ENCODE measurements around the gene RALGDS.
A peak's percentile ranks its signal among the peaks of the same experiment; 100 is the strongest.
"Not testable (repeated sequence)": the region's sequence is repeated elsewhere in the genome, so short reads cannot be mapped to it uniquely, and the experiment has no call there.

RALGDS gene

DNA sequence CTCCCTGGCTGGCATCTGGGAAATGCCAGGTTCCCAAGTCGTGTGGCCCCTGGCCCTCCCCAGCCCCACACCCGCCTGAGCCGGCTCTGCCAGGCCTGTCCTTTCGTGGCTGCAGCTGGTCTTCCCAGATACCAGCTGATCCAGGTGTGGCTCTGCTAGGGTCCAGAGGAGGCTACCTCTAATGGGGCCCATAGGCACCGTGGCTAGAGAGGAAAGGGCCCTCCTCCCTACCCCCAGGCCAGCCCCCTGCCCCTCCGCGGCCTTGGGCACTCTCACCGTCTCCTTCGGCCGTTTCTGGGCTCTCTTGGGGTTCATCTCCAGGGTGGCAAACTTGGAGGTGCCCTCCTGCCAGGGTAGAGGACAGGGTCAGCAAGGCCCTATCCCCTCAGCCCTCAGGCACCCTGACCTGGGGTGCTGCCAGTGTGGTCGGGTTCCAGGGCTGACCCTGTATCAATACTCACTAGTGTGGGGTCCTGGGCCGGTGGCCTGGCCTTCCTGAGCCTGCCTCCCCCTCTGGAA is 17.0 kb downstream of the RALGDS start:
- no peak for DNase-seq

DNA sequence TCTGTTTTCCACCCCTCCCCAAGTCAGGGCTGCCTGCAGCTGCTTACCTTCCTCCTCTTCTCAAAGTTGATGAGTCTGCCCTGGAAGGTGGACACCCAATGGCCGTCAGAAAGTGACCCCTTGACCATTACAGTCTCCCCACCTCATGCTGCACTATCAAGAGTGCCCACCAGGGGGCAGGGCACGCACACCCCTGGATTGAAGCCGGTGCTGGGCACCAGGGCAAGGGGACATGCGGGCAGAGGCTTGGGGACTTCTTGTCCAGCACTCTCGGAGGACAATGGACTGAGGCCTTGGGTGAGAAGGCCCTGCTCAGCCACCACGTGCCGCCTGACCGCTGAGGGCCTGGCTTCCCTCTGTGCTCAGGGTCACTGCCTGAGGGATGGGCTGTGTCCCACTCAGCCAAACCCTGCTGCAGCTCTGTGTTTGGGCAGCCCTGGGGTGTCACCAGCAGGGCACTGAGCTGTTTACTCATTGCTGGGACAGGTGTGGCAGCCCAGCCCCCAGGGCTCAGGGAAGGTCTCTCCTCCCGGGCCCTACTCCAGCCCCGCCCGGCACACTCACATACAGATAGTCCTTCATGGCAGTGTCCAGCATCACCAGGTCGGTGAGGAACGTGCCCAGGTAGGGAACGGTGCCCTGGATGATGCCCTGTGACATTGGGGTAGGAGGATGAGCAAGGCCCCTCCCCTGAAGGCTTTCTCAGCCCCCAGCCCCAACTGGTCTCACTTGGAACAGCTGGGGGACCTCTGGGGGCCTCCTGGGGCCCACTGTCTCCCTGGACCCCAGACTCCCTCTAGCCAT is 17.7 kb downstream of the RALGDS start:
- DNase-seq: peak; percentile 27

DNA sequence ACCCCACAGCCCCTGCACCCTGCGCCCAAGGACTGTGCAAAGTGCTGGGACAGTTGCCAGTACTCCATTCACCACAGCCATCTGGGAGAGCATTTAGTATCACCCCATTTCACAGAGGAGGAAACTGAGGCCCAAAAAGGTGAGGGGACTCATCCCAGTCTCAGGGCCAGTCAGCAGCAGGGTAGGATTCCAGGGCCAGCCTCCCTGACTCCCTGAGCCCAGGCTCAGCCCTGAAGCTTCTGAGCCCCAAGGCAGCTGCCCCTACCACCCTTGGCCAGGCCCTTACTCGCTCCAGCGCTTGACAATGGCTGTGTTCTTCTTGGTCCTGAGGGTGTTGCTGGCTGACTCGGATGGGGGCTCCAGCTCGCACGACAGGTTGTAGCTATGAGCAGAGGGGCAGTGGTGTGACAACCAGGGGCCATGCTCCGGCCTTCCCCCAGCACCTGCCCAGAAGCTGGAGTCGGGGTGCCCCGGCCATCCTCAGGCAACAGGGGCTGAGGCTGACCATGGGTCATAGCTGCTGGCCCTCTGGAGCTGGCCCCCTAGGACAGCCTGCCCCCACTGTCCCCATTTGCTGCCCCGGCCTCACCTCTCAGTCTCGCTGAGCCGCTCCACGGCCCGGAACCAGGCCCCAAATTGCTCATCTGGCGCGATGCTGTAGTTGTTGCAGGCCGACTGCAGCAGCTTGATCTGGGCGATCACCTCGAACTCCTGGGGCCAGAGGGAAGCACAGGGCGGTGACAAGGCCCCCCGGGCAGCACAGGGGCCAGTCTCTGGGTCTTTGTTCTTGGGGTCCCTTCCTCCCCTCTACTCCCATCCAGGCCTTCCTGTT is 18.6 kb downstream of the RALGDS start:
- DNase-seq: no peak

DNA sequence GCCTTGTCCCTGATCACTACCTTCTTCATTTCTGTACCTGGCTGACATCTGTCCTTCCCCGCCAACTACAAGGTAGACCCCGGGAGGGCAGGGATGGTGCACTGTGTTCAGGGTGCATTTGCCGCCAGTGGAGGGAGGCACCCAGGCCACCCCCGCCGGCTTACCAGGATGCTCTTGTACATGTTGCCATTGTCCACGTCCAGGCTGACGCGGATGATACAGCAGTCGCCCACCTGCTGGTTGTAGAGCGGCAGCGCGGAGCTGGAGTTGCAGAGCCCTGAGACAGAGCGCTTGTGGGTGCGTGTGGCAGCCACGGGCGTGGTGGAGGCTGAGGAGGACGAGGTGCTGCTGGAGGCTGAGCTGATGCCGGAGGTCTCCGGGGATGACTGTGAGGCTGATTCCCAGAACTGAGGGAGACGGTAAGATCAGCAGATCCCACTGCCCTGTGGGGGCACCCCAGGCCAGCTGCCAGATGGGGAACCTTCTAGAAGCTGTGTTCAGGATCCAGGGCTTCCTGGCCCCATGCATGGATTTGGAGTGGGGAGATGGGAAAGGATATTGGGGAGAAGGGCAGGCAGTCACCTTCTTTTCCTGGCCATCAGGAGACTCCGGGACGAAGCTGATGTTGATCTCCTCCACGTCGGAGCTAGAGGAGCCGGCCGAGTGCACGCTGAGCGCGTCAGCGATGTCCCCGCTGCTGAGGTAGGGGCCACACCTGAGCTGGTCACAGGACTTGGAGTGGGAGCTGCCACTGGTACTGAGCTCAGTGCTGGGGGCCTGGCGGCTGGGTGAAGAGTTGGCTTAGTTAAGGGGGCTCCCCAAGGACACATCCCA is 19.5 kb downstream of the RALGDS start:
- DNase-seq: no peak

DNA sequence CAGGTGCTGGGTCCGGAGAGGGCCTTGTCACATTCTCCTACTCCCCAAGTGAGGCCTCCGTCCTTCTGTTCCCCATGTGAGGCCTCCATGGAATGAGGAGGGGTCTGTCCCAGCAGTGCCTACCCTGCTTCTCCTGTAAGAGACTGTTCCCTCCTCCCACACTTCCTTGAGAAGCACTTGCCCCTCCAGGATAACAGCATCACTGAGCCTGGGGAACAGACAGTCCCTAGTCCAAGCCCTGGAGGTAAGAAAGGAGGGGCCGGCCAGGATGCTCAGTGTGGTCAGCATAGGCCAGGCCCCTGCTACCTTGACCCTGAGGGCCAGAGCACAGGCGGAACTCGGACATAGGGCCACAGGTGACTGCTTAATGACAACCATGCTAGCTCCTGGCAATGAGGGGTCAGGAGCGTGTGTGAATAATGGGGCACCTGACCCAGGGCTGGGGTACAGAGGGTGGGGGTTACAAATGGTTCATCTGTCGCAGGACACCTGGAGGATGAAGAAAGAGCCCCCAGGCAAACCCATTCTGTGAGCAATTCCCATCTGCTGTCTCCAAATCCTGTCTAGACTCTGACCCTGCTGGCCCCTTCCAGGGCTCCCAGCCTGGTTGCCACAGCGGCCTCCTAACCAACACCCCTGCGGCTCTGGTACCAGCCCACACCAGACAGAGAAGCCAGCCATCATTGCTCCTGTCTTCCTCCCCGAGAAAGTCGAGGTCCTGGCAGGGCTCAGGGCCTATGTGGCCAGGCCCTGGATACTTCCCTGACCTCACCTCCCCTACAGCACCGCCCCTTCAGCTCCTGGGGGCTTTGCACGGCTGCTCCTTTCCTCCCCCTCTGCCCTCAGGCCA is 20.3 kb downstream of the RALGDS start:
- no peak for DNase-seq

DNA sequence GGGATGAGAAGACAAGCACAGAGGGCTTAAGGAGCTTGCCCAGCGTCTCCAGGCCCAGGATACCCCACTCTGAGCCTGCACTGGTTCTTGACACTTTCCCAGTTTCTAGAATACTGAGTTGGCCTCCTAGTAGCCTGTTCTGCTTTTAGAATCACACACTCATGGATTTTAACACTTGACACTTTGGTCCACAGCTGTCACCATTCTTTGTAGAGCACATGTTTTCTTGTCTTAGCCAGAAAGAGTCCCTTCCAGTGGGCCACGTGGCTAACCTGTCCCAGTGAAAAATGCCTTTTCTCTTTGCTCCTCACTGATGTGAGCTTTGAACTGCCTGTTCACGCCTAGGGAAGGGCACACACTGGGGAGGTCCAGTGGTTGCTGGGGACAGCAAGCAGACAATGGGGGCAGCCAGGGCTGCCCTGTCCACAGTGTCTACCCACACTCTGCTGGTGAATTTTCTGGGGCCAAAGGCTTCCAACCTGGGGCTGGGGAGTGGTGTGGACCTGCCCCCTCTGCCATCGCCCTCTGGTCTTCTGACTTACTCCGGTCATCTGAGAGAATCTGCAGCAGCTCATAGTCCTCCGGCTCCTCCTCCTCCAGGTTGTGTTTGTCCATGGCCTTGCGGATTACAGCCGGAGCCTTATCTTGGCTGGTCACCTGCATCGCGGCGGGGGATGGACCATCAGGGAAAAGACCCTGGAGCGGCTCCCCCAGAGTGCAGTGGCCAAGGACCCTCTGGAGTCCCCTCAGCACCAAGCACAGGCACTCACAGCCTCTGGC is 21.1 kb downstream of the RALGDS start:
- no peak for DNase-seq

DNA sequence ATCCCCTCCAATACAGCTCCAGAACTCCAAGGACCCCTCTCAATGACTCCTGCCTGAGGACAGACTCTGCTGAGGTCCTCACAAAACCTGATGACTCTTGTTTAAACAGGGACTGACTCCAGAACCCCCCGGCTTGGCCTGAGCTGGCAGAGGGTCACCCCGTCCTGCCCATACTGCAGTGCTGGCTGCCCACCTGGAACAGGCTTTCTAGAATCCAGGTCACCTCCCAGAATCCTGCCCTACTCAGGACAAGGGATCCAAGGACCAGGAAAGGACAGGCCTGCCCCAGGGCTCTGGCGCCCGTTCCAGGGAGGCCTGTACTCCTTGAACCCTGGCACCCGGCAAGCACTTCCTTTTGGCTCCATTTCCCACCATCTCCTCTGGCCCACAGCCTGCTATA is 22.2 kb downstream of the RALGDS start:
- no peak for DNase-seq

DNA sequence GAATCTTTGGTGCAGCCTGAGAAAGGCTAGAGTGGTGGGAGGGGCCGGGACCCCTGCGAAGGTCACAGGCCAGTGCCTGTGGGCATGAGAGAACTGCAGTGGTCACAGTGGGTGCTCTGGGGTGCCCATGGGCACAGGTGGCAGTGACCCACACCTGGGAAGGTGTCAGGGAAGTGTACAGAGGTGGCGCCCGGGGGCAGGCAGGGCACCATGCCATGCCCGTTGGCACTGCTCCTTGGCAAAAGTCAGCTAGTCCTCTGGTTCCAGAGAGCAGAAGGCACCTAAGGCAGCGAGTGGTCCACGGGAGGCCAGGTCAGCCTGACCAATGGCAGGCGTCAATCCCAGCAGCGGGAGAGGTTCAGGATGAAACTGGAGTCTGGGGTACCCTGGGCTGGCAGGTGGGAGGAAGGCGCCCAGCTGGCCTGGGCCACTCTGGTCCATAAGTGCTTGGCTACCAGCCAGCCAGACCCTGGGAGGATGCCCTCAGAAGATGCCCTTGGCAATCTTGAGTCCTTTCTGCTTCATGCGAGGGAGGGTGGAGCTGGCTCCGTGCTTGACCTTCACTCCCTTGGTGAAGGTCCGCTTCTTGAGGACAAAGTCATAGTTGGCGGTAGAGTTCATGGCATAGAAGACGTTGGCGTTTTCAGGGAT is 22.8 kb downstream of the RALGDS start:
- no peak for DNase-seq

DNA sequence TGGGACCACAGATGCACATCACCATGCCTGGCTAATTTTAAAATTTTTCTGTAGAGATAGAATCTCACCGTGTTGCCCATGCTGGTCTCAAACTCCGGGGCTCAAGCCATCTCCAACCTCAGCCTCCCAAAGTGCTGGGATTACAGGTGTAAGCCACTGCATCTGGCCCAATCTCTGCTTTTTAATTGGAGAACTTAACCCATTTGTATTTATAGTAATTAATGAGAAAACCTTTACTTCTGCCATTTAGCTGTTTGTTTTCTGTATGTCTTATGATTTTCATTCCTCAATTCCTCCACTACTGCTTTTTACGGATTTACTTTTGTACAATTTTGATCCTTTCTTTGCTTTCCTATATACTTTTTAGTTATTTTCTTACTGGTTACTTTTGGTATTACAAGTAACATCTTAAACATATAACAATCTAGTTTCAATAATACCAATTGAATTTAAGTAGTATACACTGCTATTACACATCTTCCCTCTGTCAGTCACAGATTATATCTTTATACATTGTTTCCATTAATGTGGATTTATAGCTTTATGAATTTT is 26.1 kb downstream of the RALGDS start:
- no peak for DNase-seq

DNA sequence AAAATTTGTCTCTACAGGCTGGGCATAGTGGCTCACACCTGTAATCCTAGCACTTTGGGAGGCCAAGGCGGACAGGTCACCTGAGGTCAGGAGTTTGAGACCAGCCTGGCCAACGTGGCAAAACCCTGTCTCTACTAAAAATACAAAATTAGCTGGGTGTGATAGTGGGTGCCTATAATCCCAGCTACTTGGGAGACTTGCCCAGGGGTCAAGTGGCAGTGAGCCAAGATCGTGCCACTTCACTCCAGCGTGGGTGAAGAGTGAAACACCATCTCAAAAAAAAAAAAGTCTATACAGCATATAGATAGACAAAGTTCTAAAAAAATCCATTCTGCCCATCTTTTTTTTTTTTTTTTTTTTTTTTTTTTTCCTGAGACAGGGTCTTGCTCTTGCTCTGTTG is 26.7 kb downstream of the RALGDS start:
- not testable (repeated sequence) for DNase-seq

DNA sequence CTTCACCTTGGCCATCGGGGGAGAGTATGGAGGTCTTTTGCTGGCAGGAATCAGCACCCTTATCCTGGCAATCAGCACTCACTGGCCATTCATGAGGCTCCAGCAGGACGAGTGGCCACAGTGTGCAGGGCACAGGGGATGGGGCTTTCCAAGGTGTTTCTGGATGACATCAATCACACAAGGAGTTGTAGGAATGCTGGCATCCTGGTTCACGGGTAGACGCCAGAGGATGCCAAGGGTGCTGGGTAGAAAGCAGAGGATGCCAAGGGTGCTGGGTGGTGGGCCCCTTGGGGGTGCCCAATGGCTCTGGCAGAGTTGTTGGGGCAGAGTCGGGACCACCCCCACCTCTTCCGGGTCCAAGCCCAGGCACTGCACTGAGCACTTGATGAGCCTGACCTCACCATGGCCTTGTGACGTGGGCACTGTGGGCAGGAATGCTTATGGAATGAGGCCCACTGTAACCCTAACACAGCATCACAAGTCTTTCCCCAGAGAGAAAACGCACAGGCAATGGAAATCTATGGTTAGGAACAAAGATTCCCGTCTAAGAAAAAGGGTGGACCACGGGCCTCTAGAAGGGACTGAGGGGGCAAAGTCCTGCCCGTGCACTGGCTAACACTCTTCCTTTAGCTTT is 30.2 kb downstream of the RALGDS start:
- no peak for DNase-seq

DNA sequence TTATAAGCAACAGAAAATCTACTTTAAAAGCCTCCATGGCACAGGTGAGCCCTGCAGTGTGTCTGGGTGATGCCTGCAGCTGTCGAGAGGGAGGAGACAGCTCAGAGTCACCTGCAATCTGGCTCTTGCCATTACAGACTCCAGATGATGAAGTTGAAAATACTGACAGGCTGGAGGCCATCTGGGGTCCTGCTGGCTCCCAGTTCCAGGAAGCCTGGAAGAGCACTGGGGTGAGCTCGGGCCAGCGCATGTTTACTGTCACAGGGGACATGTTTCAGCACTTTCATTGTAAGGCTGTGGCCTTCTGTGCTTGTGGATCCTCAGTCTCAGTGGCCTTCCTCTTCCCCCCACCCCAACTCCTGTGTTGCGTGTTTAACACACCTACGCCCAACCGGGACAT is 30.9 kb downstream of the RALGDS start:
- no peak for DNase-seq

DNA sequence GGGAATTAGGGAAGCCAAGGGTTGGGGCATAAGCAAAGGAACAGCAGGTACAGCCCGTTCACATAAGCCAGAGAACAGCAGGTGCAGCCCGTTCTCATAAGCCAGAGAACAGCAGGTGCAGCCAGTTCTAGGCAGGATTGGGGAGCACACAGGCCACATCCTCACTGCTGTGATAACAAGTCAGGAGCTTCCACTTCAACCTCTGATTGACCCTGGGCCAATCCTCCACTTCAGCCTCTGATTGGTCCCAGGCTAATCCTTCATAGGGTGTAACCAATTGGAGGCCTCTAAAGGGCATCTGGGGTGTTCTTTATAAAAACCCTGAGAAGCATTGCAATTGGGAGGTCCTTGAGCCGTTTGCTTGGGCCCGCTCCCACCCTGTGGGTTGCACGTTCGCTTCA is 31.8 kb downstream of the RALGDS start:
- no peak for DNase-seq

DNA sequence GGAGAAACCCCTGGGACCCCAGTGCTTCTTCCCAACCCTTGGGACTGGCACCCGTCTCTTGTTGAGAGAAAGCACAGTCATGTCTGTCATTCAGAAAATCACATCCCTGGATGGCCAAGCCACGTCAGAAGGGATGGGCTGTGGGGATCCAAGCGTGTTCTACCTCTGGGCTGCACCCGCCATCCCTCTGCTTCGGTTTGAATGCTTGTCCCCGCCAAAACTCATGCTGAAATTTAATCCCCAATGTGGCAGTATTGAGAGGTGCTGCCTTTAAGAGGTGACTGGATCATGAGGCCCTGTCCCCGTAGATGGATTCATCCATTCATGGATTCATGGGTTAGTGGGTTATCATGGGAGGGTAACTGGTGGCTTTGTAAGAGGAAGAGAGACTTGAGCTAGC is 32.3 kb downstream of the RALGDS start:
- no peak for DNase-seq

DNA sequence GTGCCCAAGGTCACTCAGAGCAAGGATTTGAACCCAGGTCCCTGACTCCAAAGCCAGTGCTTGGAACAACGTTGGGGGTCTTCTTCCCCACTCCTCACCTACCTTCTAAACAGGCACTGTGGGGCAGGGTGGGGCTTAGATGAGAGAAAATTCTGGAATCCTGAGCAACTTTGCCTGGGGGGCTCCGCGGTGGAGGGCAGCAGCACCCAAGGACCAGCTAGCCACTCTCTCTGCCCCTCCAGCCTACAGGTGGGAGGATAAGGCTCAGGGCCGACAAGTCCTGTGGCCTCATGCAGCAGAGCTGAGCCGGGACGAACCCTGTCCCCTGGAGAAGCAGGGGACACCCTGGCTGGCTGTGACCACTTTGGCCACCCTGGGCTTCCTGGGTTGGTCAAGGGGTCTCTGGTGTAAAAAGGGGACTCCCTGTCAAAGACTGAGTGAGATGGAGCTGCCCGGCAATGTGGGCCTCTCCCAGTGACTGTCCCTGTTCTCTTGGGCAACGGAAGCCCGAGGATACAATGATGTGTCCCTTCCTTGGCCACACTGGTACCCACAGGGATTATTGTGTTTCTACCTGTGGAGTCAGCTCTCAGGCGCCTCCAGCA is 32.8 kb downstream of the RALGDS start:
- no peak for DNase-seq

DNA sequence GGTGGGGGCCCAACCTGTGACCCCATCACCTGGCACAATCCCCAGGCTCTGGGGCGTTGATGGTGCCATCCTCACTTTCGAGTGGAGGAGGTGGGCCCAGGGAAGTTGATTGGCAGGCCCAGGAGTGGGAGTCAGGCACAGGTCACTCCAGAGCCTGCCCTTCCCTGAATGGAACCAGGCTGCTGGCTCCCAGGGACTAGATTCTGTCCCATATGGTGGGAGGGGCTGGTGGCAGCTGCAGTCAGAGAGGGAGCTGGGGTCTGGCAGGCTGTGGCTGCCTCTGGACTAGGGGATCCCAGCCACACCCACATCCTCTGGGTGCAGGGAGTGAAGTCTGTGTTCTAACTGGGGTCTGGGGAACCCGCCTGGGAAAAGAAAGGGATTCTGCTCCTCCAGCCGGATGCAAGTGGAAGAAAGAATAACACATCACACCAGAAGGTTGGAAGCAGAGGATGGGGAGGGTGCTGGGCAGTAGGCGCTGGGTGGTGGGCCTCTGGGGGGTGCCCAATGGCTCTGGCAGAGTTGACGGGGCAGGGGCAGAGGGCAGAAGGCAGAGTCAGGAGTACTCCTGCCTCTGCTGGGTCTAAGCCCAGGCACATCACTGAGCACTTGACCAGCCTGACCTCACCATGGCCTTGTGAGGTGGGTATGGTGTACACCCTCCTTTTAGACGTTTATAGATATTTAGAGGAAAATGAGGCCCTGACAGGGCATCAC is 33.5 kb downstream of the RALGDS start:
- no peak for DNase-seq

DNA sequence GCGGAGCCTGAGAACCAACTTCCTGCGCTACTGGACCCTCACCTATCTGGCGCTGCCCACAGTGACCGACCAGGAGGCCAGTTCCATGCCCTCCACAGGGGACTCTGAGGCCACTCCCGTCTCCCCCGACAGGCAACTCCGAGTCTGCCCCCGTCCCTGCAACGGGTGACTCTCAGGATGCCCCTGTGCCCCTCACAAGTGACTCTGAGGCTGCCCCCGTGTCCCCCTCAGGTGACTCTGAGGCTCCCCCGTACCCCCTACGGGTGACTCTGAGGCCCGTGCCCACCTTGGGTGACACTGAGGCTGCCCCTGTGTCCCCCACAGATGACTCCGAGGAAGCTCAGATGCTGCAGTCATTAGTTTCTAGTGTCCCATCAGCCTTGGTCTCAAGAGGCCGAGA is 34.1 kb downstream of the RALGDS start:
- DNase-seq: no peak

DNA sequence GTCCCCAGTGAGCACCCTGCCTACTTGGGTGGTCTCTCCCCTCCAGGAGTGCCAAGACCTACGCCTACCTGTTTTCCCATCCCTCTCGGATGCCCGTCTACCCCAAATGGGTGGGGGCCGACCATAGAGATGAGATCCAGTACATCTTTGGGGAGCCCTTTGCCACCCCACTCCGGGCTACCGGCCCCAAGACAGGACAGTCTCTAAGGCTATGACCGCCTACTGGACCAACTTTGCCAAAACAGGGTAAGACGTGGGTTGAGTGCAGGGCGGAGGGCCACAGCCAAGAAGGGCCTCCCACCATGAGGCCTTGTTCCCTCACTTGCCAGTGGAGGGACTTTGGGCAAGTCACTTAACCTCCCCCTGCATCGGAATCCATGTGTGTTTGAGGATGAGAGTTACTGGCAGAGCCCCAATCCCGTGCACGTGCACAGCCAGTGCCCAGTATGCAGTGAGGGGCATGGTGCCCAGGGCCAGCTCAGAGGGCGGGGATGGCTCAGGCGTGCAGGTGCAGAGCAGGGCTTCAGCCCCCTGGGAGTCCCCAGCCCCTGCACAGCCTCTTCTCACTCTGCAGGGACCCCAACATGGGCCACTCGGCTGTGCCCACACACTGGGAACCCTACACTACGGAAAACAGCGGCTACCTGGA is 34.7 kb downstream of the RALGDS start:
- DNase-seq: not testable (repeated sequence)
